Activated CD8-positive, alpha-beta memory T cell treated with anti-CD3 and anti-CD28 coated beads for 4 hours (primary cell): Measurements from ENCODE around the gene PLAAT4.
"Not testable (repeated sequence)": the region's sequence is repeated elsewhere in the genome, so short reads cannot be mapped to it uniquely, and the experiment has no call there.

Experiments
- DNase-seq, 2 donors: peaks; one replicate each; pipeline ENCODE4 v3.0.0-alpha.2; 2020; ENCODE audit warnings: low read depth in 2 of 2

The PLAAT4 gene

GRCh38 chr11:63511048-63511748 is 25.4 kb upstream of the PLAAT4 start:
- DNase-seq, result no peak

GRCh38 chr11:63512816-63513215 is 23.8 kb upstream of the PLAAT4 start:
- DNase-seq, result no peak

GRCh38 chr11:63516109-63516508 is 20.5 kb upstream of the PLAAT4 start:
- no peak for DNase-seq

- no peak for DNase-seq
Measured at GRCh38 chr11:63517156-63517555, 19.5 kb upstream of the PLAAT4 start.

GRCh38 chr11:63518548-63518947 is 18.1 kb upstream of the PLAAT4 start:
- no peak for DNase-seq

GRCh38 chr11:63520606-63521170 is 15.9 kb upstream of the PLAAT4 start:
- DNase-seq, result no peak

GRCh38 chr11:63521896-63522295 is 14.7 kb upstream of the PLAAT4 start:
- no peak for DNase-seq

- no peak for DNase-seq
Measured at GRCh38 chr11:63523151-63523550, 13.5 kb upstream of the PLAAT4 start.

GRCh38 chr11:63527667-63528066 is 8.9 kb upstream of the PLAAT4 start:
- DNase-seq, result no peak

GRCh38 chr11:63528156-63528555 is 8.5 kb upstream of the PLAAT4 start:
- DNase-seq, result not testable (repeated sequence)

- DNase-seq, result not testable (repeated sequence)
Measured at GRCh38 chr11:63528729-63529278, 7.8 kb upstream of the PLAAT4 start.

GRCh38 chr11:63529373-63529772 is 7.2 kb upstream of the PLAAT4 start:
- DNase-seq, result not testable (repeated sequence)

GRCh38 chr11:63530021-63530420 is 6.6 kb upstream of the PLAAT4 start:
- no peak for DNase-seq

GRCh38 chr11:63531074-63531792 is 5.4 kb upstream of the PLAAT4 start:
- DNase-seq, result peak in 1 of 2 donors; percentile 31

- DNase-seq, result no peak
Measured at GRCh38 chr11:63532117-63532516, 4.5 kb upstream of the PLAAT4 start.

GRCh38 chr11:63532799-63533475 is 3.7 kb upstream of the PLAAT4 start:
- DNase-seq, result no peak

GRCh38 chr11:63534076-63534475 is 2.5 kb upstream of the PLAAT4 start:
- DNase-seq, result no peak

- no peak for DNase-seq
Measured at GRCh38 chr11:63534895-63535461, 1.6 kb upstream of the PLAAT4 start.

GRCh38 chr11:63535734-63536133 is 874 bp upstream of the PLAAT4 start:
- no peak for DNase-seq

GRCh38 chr11:63537293-63538101 is 889 bp downstream of the PLAAT4 start:
- DNase-seq, result no peak

GRCh38 chr11:63542506-63542905 is 5.9 kb downstream of the PLAAT4 start:
- DNase-seq, result not testable (repeated sequence)
